HG03175 (cell line): Measurements from ENCODE around the gene PHLDA3.
"Not testable (repeated sequence)": the region's sequence is repeated elsewhere in the genome, so short reads cannot be mapped to it uniquely, and the experiment has no call there.

Source experiments
- ATAC-seq: cut with Tn5 transposase; IDR thresholded peaks from one replicate; pipeline ENCODE4 v1.9.1; 2021; ENCODE audit warnings: mild to moderate bottlenecking, moderate library complexity; ENCODE audit not compliant: unreplicated experiment

PHLDA3 gene

DNA sequence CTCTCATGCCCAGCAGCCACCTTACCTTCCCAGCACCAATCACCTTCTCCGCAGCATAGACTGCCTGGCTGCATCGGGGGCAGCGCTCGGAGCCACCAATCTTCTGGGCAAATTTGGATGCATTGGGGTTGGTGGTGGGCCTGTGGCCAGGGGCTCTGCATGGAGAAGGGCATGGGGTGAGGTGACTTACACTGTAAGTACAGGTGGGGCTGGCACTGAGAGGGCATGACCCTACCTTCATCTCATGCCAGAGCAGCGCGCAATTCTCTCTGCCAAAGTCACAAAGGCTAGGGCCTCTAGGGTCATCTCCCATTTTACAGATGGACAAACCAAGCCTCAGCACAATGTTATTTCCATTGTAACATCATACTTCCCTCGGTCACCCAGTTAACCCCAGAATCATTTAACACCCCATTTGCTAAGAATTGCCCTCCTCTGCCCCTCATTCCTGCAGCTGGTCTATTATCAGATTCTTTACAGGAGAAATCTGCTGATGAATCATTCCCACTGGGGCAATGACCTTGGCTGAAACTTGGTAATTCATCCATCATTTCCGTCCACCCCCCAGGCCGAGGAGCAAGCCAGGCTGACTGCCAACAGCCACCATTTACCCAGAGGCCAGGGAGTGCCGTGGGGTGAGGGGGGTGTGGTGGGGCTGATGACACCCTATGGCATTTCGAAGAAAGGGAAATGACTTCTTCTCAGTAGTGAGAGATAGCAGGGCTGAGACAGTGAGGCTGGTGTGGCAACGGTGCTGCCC is 20.0 kb upstream of the PHLDA3 start:
- ATAC-seq, result no peak

DNA sequence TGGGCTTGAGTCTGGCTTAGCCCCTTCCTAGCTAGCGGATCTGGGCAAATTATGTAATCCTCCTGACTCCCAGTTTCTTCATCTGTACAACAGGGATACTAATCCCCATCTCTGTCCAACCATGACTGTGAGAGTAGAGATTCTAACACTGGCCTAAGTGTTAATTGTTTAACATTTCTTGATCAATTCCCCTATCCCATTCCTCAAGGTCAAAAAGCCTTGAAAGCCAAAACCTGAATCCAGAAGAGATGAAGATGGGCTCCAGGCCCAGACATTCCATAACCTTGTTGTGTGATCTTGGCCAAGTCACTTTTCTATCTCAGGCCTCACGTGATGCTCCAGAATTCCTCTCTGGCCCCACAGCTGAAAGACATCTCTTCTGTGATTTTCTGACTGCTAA is 18.8 kb upstream of the PHLDA3 start:
- ATAC-seq, result no peak

DNA sequence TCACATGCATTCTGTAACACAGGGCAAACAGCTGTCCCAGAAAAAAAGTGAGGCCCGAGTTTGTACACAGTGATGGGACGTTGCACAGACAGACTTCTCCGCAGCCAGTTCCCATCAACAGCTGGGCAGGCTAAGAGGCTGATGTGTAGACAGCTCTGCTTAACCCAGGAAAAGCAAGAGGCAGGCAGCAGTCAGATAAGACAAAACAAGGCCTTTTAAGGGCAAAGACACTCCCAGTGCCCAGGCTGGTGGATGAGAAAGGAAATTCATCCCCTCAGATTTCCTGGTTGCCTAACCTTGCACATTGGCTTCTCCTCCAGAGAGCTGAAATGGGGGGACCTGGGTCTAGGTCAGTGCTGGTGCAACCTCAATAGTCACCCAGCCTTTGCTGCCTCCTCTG is 17.2 kb upstream of the PHLDA3 start:
- no peak for ATAC-seq

DNA sequence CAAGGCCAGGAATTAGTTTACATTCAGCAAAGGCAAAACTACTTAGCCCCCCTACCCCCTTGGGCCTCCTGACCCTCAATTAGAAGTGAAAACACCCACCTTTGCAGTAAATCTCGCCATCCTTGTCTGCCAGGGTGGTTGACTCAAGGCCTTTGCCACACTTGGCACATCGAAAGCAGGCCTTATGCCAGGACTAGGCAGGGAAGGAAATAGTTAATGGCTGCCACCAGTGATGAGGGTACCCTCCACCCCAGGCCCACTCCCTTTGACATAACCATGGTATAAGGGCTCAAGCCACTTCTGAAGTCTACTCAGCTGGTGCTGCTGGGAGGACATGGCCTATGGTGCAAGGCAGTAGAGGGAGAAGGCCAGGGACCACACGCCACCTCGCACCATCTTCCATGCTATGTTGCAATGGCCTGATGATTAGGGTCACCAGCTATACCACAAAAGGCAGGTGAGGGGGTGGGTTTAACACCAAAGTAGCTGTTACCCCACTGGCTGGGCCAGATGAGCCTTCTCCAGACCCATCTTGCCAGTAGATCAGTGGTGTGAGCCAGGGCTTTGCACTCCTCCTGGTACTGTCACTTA is 16.3 kb upstream of the PHLDA3 start:
- no peak for ATAC-seq

DNA sequence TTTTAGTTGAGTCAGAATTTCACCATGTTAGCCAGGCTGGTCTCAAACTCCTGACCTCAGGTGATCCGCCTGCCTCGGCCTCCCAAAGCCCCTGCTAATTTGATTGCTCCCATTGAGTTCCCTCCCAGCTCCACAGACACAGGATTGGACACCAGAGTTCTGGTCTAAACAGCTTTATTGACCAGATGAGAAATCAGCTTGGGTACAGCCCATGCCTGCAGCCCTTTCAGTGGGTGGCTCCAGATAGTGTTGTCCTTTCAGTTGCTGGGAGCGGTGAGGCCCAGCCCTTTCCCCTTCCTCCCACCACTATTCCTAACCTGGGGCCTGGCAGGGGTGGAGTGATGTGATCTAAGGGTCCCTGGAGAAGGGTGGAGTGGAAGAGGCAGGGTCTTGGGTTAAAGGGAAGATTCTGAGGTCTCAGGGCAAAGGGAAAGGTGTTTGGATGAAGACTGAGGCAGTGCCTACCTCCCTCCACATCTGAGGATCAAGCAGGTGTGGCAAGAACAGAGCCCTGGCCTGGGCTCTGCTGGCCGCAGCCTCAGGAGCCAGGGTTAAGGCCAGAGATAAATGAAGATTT is 14.5 kb upstream of the PHLDA3 start:
- no peak for ATAC-seq

DNA sequence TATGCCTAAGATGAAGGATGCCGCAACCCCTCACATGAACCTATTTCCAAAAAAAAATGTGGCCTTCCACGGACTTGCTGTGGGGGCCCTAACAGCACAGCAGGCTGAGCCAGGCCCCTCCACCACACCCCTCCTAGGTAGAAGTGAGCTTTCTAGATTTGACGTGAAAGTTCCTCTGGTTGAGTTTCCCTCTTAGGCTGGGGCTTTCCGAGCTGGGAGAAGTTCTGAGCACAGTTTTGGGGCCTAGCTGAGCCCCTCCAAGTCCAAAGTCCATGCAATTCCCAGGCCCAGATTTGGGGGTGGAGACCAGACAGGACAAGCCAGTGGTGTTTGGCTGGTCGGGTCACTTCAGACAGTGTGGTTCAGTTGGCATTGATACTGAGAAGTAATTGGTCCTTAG is 13.8 kb upstream of the PHLDA3 start:
- no peak for ATAC-seq

DNA sequence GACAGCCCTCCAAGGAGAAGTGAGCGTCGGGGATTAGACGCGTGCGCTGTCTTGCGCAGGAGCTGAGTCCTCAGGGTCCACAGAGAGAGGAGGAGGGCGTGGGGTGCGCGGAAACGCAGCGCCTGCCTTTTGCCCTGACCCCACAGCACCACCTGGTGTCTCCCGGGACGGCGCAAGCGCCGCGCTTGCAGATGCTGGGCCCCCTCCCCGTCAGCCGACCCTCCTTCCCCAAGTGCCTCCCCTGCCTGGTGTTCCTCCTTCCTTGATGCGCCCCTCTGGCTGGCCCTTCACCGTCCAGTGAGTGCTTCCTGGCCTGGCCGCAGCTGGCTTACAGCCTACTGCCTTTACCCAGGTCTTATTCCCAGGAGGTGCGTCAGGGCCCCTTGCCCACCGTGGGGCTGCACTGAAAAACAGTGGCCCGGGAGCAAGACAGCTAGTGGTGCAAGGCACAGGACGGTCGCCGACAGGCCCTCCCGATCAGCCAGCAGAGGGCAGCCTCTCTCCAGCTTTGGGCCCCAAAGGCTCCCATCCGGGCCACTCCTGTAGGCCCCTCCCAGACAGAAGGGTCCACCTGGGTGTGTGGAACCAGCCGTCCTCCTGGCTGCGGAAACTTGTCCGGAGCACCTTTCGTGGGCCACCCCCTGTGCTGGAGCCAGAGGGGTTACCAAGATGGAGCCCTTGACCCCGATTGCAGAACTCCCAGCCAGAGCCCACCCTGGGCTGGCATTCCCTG is 12.9 kb upstream of the PHLDA3 start:
- peak; percentile 77 for ATAC-seq

DNA sequence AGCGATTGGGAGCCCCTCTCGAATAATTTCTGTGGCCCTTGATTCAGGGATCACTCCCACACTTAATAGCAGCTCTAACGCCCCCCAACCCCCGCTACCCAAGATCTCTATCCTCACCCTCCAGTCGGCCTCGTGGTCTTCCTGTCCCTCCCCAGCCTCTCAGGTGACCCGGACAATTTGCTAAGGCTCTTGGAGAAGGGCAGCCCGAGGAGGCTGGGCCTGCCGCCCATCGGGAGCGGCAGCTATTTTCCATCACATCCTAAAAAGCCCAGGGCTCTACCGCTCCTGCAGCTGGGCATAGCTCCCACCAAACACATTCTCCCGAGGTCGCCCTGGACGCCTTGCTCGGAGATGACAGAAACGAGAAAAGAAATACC is 12.0 kb upstream of the PHLDA3 start:
- ATAC-seq, result no peak

DNA sequence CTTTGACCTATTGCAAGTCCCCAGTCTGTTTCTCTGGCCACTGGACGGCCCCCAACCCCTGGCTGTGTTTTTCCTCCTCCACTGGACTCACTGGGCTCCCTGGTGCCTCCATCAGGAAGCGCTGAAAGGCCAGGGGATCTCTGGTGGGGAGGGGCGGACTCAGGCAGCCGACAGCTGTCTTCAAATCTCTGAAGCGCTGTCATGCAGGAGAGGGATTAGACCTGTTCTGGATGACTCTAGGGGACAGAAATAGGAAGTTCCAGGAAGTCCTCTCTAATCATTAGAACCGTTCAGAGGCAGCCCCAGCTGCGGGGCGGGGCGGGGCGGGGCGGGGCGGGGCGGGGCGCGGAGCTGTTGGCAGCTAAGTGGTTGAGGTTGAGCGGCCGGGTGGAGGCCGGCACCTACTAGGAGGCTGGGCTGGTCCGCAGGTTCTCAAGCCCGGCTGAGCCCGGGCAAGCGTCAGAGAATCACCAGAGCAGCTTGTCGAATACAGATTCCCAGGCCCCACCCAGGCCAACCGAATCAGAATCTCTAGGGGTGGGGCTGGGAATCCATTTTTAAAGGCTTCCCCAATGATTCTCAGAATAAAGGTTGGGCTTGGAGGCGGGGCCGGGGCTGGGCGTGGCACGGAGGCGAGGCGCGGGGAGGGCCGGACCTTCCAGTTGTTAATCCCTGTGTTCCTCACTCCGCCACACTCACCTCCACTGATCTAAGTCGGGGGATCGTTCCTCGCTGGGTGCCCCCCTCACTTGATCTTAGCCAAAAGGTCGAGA is 11.4 kb upstream of the PHLDA3 start:
- peak; percentile 56 for ATAC-seq

DNA sequence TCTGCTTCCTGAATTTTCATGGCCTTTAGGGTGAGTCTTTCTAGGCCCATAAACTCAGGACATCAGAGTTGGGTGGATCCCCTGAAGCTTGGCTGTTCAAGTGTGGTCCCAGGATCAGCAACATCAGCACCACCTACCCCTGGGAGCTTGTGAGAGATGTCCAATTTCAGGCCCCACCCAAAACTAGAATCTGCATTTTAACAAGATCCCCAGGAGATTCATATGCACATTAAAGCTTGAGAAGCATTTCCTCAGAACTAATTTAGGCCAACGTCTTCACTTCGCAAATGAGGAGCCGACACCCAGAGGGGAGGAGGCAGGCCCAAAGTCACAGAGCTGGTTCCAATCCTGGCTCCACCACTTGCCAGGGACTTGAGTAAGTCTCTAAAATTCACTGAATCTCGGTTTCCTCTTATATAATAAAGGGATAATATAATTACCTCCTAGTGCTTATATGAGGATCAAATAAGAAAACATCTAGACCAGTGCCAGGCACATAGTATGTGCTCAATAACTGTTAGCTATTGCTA is 10.3 kb upstream of the PHLDA3 start:
- no peak for ATAC-seq

DNA sequence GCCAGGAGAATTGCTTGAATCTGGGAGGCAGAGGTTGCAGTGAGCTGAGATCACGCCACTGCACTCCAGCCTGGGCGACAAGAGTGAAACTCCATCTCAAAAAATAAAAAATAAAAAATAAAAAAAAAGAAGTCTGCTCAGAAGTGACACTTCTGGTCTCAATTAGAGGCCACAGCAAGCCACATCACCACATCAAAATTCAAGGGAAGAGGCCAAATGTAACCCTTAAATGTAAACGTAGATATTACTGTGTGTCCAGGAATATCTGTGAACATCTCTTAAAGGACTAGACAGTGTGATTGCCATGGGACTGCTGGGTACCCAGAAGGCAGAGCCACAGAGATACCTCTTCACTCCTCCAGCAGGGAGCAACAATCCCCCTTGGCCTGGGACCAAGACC is 9.7 kb upstream of the PHLDA3 start:
- ATAC-seq, result not testable (repeated sequence)

DNA sequence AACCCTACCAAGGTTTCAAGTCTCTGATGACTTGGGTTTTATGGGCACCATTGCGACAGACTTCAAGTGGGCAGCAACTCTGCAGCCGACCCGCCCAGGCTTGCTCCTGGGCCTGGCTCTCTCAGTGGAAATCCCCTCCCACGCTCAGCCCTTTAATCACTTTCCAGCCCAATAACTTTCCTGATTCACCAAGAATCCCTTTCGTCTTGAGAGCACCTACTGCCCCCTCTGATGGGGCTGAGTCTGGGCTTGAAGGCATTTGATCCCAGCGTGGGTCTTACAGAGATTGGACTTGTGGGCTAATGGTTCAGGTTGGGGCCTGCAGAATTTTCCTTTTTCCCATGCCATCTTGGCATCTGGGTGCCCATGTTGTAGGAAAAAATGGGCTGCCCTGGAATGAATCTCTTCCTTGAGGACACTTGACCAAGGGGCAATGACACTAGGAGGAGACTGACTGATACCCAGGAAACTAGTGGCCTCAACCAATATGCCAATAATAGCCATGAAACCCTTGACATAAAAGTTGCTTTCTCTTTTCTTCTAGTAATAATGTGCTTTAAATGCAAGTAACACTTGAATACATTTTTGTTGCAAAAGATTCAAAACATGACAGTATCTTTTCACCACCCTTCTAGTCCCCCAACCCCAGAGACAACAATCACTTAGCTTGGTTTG is 7.8 kb upstream of the PHLDA3 start:
- ATAC-seq, result no peak

DNA sequence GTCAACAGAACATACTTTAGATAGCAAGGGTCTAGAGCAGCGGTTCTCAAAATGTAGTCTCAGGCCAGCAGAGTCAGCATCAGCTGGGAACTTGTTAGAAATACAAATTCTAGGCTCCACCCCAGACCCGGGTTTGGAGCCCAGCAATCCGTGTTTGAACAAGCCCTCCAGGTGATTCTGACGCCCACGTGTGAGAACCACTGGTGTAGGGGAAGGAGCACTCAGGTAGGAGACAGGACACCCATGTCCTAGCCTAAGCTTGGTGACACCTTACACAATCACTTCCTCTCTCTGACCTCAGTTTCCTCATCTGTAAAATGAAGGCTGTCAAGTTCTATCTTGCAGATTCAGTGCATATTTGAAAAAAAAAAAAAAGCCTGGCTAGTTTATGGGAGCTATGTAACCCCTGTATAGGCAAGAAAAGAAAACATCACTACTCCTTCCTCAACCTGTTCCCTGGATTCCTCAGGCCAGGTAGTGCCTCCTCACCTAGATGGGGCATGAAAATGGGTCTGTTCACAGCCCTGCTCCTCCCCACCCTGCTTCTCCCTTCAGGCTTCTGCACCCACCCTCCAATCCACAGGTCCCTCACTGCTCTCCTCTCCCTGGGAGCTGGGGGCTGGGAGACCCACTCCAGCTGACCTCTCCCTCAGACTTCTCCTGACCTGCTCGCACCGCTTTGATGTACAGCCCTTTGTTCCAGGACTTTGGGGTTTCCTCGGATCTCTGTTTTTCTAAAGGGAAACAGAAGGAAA is 7.1 kb upstream of the PHLDA3 start:
- no peak for ATAC-seq

DNA sequence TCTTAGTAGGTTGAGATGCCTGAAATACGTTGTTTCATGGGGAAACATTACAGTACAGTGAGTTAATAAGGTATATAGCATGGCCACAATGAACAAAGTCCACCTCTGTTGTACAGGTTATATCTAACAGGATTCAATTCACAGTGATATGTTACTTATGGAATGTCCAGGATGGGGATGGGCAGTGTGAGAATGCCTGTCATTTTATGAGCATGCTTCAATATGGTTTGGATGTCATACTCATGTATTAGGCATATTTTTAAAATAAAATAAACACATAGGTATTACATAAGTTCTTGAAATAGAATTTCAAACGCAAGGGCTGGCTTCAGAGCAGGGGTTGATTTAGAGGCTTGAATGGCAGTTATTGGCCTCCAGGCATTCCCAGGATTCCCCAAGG is 6.1 kb upstream of the PHLDA3 start:
- ATAC-seq, result no peak

DNA sequence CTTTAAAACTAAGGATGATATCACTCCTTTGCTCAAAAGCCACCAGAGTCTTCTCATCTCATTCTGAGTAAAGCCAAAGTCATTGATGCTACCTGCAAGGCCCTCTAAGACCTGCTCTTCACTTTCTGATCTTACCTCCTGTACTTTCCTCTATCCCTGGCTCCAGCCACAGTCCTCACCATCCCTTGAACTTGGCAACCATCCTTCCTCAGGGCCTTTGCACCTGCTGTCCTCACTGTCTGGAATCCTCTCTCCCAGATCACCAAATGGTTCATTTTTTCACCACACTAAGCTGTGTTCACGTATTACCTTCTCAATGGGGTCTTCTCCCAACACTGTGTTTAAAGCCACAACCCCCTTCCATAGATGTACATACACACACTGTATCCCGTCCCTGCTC is 4.3 kb upstream of the PHLDA3 start:
- ATAC-seq, result no peak

DNA sequence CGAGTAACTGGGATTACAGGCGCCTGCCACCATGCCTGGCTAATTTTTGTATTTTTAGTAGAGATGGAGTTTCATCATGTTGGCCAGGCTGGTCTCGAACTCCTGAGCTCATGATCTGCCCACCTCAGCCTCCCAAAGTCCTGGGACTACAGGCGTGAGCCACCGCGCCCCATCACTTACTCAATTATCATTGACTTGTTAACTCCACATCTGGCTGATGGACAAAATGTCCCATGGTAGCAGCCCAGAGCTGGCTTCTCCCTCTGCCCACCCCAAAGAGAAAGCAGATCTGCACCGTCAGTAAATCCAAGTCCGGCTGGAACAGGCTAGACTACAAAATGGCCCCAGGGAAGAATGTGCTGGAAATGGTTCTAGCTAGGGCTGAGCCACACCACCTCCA is 3.3 kb upstream of the PHLDA3 start:
- not testable (repeated sequence) for ATAC-seq

DNA sequence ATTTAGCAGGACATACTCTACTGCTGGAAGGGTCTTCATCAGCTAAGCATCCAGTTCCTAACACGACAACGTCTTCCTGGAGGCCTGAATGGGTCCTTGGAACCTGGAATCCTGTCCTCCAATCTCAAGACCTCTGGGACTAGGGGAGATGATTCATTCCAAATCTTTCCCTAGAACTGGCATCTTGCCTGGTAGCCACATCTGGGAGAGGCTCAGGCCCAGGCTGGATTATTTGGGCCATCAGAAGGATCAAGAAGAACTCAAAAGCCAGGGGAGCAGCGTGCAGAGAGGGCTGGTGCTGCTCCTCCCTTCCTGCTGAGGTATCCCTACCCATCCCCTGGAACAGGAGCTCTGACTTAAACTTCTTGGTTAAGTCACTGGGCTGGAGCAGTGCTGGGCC is 2.8 kb upstream of the PHLDA3 start:
- ATAC-seq, result no peak

DNA sequence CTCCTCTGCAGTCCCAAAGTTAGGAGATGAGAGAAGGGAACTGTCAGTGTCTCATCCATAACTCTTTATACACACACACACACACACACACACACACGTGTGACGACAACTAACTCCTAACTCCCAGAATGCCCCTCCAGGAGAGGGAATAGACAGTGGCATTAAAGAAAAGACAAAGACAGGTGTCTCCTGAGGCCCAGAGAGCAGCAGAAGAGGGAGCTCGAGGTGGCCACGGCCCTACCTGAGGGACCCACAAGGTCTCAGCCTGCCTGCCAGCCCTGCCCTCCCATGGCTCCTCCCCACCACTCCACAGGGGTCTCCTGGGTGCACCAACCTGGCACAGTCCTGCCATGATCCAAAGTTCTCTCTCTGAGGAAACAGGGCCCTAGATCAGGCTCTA is 1.6 kb upstream of the PHLDA3 start:
- no peak for ATAC-seq

DNA sequence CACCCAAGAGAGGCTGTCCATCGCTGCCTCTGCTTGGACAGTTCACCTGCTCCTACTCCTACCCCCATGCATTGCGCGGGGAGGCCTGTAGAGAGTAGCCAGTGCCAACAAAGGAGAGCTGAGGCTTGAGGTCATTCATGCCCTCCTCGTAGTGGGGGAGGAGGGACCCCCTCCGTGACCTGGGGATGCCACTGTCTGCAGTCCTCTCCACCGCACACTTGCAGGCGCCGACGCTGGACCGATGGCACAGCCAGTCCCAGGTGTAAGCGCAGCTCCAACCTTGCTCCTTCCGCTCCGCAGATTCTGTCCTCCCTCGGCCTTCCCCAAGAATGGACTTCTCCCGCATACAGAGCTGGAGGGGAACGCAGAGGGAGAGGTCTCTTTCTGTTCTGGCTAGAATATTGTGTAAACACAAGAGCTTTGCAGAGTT is 672 bp upstream of the PHLDA3 start:
- no peak for ATAC-seq

DNA sequence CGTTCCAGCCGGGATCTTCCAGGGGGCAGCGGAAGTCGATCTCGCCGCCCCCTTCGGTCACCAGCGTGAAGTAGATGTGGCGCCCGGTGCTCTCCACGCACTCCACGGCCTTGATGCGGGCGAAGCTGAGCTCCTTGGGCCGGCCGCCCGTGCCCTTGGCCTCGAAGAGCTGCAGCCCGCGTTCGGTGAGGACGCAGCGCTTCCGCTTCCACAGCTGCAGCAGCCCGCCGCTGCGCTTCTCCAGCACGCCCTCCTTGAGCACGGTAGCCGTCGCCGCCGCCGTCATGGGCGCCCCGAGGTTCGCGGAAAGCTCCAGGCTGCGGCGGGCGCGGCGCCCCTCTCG is 516 bp downstream of the PHLDA3 start:
- ATAC-seq, result peak; percentile 54
